HepG2 (cell line): ENCODE measurements around the gene THSD4. TPM values are rescaled to one million over a fixed set of nuclear protein-coding genes. Genes with fewer than 3 reads are reported as not detected.

ENCODE experiments used
- ATAC-seq: fragments of 200-7000 bp; cut with Tn5 transposase; 3 replicates; pipeline ENCODE4 v1.9.1; 2020; ENCODE audit warnings: mild to moderate bottlenecking, moderate library complexity
- BruUV-seq: library from RNA; stranded (reverse); fragments of 400-500 nt; replicated peaks from 2 replicates; lab custom pipeline; 2021; lab: Mats Ljungman, UMichigan
- CTCF ChIA-PET: fragments of 300-600 bp; formaldehyde crosslinking; extraction: SDS; loops from one replicate; lab custom pipeline; 2021; ENCODE audit warnings: low total read pairs, inconsistent platforms, low intra/inter-chr PET ratio; lab: Yijun Ruan, JAX
- POLR2A ChIA-PET: fragments of 350-600 bp; sonication (Branson Sonifier 250); formaldehyde crosslinking; loops from one replicate; lab custom pipeline; 2020; ENCODE audit warnings: antibody characterized with exemption, inconsistent platforms; lab: Yijun Ruan, JAX
- DNase-seq: peaks from one replicate; pipeline ENCODE4 v3.0.0-alpha.2; 2015; ENCODE audit warnings: low spot score
- FAIRE-seq: peaks from 3 replicates; lab custom pipeline; 2011; peaks lifted over from hg19 to GRCh38; lab: Jason Lieb, UNC
- H2AFZ ChIP-seq: one replicate; pipeline ENCODE4 v1.6.1; 2011; ENCODE audit warnings: low read length, inconsistent platforms
- H3K27ac ChIP-seq: fragments of 300-600 bp; 3 replicates; pipeline ENCODE4 v1.8.0; 2011; ENCODE audit warnings: mixed run types, mild to moderate bottlenecking, mixed read lengths, low read length, inconsistent platforms; ENCODE audit not compliant: insufficient read depth; ENCODE audit errors: extremely low read length
- H3K27me3 ChIP-seq, 2 experiments: fragments of 200-600 bp in 1 of 2; 2 replicates in 1 of 2; 3 replicates in 1 of 2; pipeline versions ENCODE4 v1.6.0 to v1.8.0; 2011; ENCODE audit warnings: low read length in 2 of 2, mild to moderate bottlenecking in 2 of 2, moderate library complexity in 2 of 2, inconsistent platforms in 1 of 2; ENCODE audit not compliant: insufficient read depth in 2 of 2, control insufficient read depth in 1 of 2
- H3K36me3 ChIP-seq, 2 experiments: fragments of 200-600 bp in 1 of 2; replicated peaks in 1 of 2; 2 replicates in 1 of 2; 3 replicates in 1 of 2; pipeline versions ENCODE4 v1.5.1 to v1.8.0; 2011; ENCODE audit warnings: low read length in 2 of 2, inconsistent platforms in 1 of 2; ENCODE audit not compliant: insufficient read depth in 2 of 2, control insufficient read depth in 1 of 2
- H3K4me1 ChIP-seq: 2 replicates; pipeline ENCODE4 v1.5.1; 2012; ENCODE audit warnings: low read length, inconsistent platforms; ENCODE audit not compliant: insufficient read depth
- H3K4me2 ChIP-seq: 2 replicates; pipeline ENCODE4 v1.6.0; 2011; ENCODE audit warnings: low read depth, low read length, inconsistent platforms
- H3K4me3 ChIP-seq, 3 experiments: fragments of 200-600 bp in 1 of 3; sonication (generic), shearing (Covaris generic) in 1 of 3; replicated peaks in 1 of 3; 2 replicates each; pipeline ENCODE4 v1.5.1; 2011 to 2016; ENCODE audit warnings: low read length in 3 of 3, inconsistent platforms in 2 of 3, low read depth in 2 of 3, mild to moderate bottlenecking in 2 of 3, control low read depth in 1 of 3, mixed read lengths in 1 of 3; ENCODE audit not compliant: insufficient read depth in 1 of 3
- H3K79me2 ChIP-seq: one replicate; pipeline ENCODE4 v1.6.1; 2011; ENCODE audit warnings: low read length, inconsistent platforms; ENCODE audit not compliant: insufficient read depth
- H3K9ac ChIP-seq: 2 replicates; pipeline ENCODE4 v1.6.0; 2011; ENCODE audit warnings: mild to moderate bottlenecking, low read depth, low read length, inconsistent platforms; ENCODE audit not compliant: insufficient read depth
- H3K9me3 ChIP-seq: 2 replicates; pipeline ENCODE4 v1.5.1; 2012; ENCODE audit warnings: mild to moderate bottlenecking, low read length
- H4K20me1 ChIP-seq: 2 replicates; pipeline ENCODE4 v1.6.0; 2011; ENCODE audit warnings: inconsistent platforms, mild to moderate bottlenecking, low read length, moderate library complexity; ENCODE audit not compliant: insufficient read depth
- AHR ChIP-seq: IDR thresholded peaks from 2 replicates; pipeline ENCODE4 v1.6.1; 2018; ENCODE audit warnings: missing genetic modification reagents, missing compliant biosample characterization
- ATRX ChIP-seq: sonication (generic); formaldehyde crosslinking; IDR thresholded peaks from 2 replicates; pipeline ENCODE4 v1.4.0; 2020; ENCODE audit warnings: missing genetic modification reagents, borderline replicate concordance
- EED ChIP-seq: sonication (generic); formaldehyde crosslinking; IDR thresholded peaks from 2 replicates; pipeline ENCODE4 v1.5.0; 2020; ENCODE audit warnings: mild to moderate bottlenecking, missing genetic modification reagents
- EZH2 ChIP-seq: conservative IDR thresholded peaks from 2 replicates; pipeline ENCODE4 v1.6.1; 2012; ENCODE audit warnings: mild to moderate bottlenecking, low read depth, low read length, moderate library complexity
- FOXP1 ChIP-seq, 2 experiments: fragments of 450-650 bp in 1 of 2; IDR thresholded peaks; 2 replicates each; pipeline ENCODE4 v1.6.1; 2017 to 2018; ENCODE audit warnings: antibody characterized with exemption in 1 of 2
- GLMP ChIP-seq: sonication (generic); formaldehyde crosslinking; IDR thresholded peaks from 2 replicates; pipeline ENCODE4 v1.9.0; 2021; ENCODE audit warnings: missing genetic modification reagents, mild to moderate bottlenecking, borderline replicate concordance
- MYC ChIP-seq: sonication (generic); formaldehyde crosslinking; IDR thresholded peaks from 2 replicates; pipeline ENCODE4 v1.9.0; 2021; ENCODE audit warnings: missing genetic modification reagents, borderline replicate concordance
- PCBP2 ChIP-seq: fragments of 200-400 bp; formaldehyde crosslinking; optimal IDR thresholded peaks from 2 replicates; pipeline ENCODE3; 2018; ENCODE audit warnings: low read length, low read depth; ENCODE audit not compliant: poor library complexity, severe bottlenecking
- PHB2 ChIP-seq: fragments of 450-650 bp; IDR thresholded peaks from 2 replicates; pipeline ENCODE4 v1.6.1; 2018; ENCODE audit not compliant: partially characterized antibody
- SMYD3 ChIP-seq: sonication (generic); formaldehyde crosslinking; IDR thresholded peaks from 2 replicates; pipeline ENCODE4 v1.8.1; 2023; ENCODE audit warnings: mild to moderate bottlenecking, missing genetic modification reagents
- SRSF1 ChIP-seq: fragments of 200-400 bp; formaldehyde crosslinking; optimal IDR thresholded peaks from 2 replicates; pipeline ENCODE3; 2017; ENCODE audit warnings: mild to moderate bottlenecking, low read depth, low read length, moderate library complexity
- SRSF4 ChIP-seq: fragments of 200-400 bp; formaldehyde crosslinking; IDR thresholded peaks from one replicate; pipeline ENCODE4 v1.6.1; 2018; ENCODE audit warnings: mild to moderate bottlenecking, low read depth, low read length, moderate library complexity; ENCODE audit not compliant: poor library complexity, severe bottlenecking
- TCF7 ChIP-seq: sonication (generic); IDR thresholded peaks from 2 replicates; pipeline ENCODE4 v1.6.1; 2016; ENCODE audit warnings: antibody characterized with exemption, low read depth
- TEAD3 ChIP-seq: optimal IDR thresholded peaks from 2 replicates; pipeline ENCODE3; 2016; ENCODE audit warnings: borderline replicate concordance
- ZFP36 ChIP-seq: fragments of 150-350 bp; IDR thresholded peaks from 2 replicates; pipeline ENCODE4 v1.6.1; 2018; ENCODE audit warnings: borderline replicate concordance, low read length, low read depth; ENCODE audit not compliant: partially characterized antibody
- ZNF124 ChIP-seq: sonication (generic); formaldehyde crosslinking; IDR thresholded peaks from 2 replicates; pipeline ENCODE4 v1.4.0; 2020; ENCODE audit warnings: missing genetic modification reagents
- ZNF18 ChIP-seq: sonication (generic); formaldehyde crosslinking; IDR thresholded peaks from 2 replicates; pipeline ENCODE4 v1.8.0; 2022; ENCODE audit warnings: mild to moderate bottlenecking, missing genetic modification reagents; ENCODE audit not compliant: insufficient replicate concordance
- ZNF180 ChIP-seq: sonication (generic); formaldehyde crosslinking; IDR thresholded peaks from 2 replicates; pipeline ENCODE4 v1.4.0; 2020; ENCODE audit warnings: low read depth, missing genetic modification reagents, borderline replicate concordance
- ZNF292 ChIP-seq: sonication (generic); formaldehyde crosslinking; IDR thresholded peaks from 2 replicates; pipeline ENCODE4 v1.8.1; 2022; ENCODE audit warnings: mild to moderate bottlenecking, low read depth, missing genetic modification reagents, borderline replicate concordance
- WGBS: methylation state at CpG from one replicate; pipeline ENCODE4 v1.1.6; 2017; ENCODE audit warnings: low lambda C conversion rate; 5-methylcytosine and 5-hydroxymethylcytosine counted together
- in situ Hi-C: cut with HindIII; loops from 2 replicates; pipeline ENCODE4 v1.10.0; 2017; ENCODE audit warnings: low pct_unique_long_range_greater_than_20kb; ENCODE audit not compliant: extremely low pct_ligation_motif_present
- intact Hi-C: fragments of 100-400 bp; cut with micrococcal nuclease; formaldehyde crosslinking; loops from one replicate; pipeline ENCODE4 v1.10.0; 2022; ENCODE audit not compliant: unreplicated experiment
- polyA plus RNA-seq, 8 experiments: library from polyadenylated mRNA; depleted of rRNA in 3 of 8; stranded (reverse) in 7 of 8; unstranded in 1 of 8; fragments of >200 nt; fragmentation: Illumina TruSeq in 4 of 8; extraction: Trizol in 4 of 8; gene quantifications; 2 replicates each; pipeline versions ENCODE4 v1.2.1 to v1.2.3, GENCODE V29; 2011 to 2016; ENCODE audit warnings: low read depth in 4 of 8, missing spikeins in 1 of 8, mixed read lengths in 1 of 8; ENCODE audit not compliant: insufficient read depth in 1 of 8
- total RNA-seq, 5 experiments: library from RNA; depleted of rRNA; stranded (reverse); fragments of >200 nt; fragmentation: Illumina TruSeq; extraction: Trizol; gene quantifications; 2 replicates each; pipeline ENCODE4 v1.2.3, GENCODE V29; 2016; ENCODE audit warnings: low read depth in 1 of 5

THSD4 gene
- total and polyA plus RNA-seq, 2 of the 13 experiments (the other 11 are each of a cell fraction or from before 2014, with no cell fraction given): 0.07 to 0.21 TPM

GRCh38 chr15:71323584-71323983 lies 208.3 kb downstream of the THSD4 start (continued):
- TF ChIP-seq PHB2: no peak
- TF ChIP-seq FOXP1 (IDR thresholded peaks at IDR 0.05): no peak
- TF ChIP-seq FOXP1 (CRISPR knock-in tag; IDR thresholded peaks at IDR 0.05): no peak
- TF ChIP-seq EZH2: no peak
- TF ChIP-seq GLMP: no peak
- TF ChIP-seq SRSF1: no peak
- TF ChIP-seq, all 625 proteins: peak for 0

GRCh38 chr15:71325481-71325880 lies 210.2 kb downstream of the THSD4 start:
- Histone ChIP-seq H3K4me2 (no peak overlapping the region), H3K27ac (no peak overlapping the region), H3K27me3 (no peaks in the 10 kb centered on the region), H3K9me3 (no peaks in the 10 kb centered on the region), H3K9ac (no peak overlapping the region), H4K20me1 (no peaks in the 10 kb centered on the region), H3K79me2 (no peaks in the 10 kb centered on the region), H3K4me1 (peaks cover 10% of the 10 kb centered on the region), H2AFZ (no peak overlapping the region), H3K36me3 (no peaks in the 10 kb centered on the region), H3K4me3 (no peak overlapping the region)
- DNase-seq (no peak), ATAC-seq (no peak), FAIRE-seq (no peak)
- WGBS: 0% methylated on average over 1 of the region's 1 CpG
- in situ Hi-C loops (no loop called here), intact Hi-C loops (no loop called here)
- CTCF ChIA-PET: no interaction called here
- POLR2A ChIA-PET: no interaction called here
- no TSS peak for BruUV-seq
- no peak for TF ChIP-seq ZNF292 (CRISPR knock-in tag)
- TF ChIP-seq ZNF18: no peak
- no peak for TF ChIP-seq TCF7
- TF ChIP-seq ZNF180: no peak
- TF ChIP-seq MYC (CRISPR knock-in tag): no peak
- no peak for TF ChIP-seq TEAD3 (CRISPR knock-in tag)
- no peak for TF ChIP-seq PCBP2
- TF ChIP-seq ZNF124 (CRISPR knock-in tag): no peak
- no peak for TF ChIP-seq EED (CRISPR knock-in tag)
- TF ChIP-seq SRSF4: no peak
- TF ChIP-seq ATRX (CRISPR knock-in tag): no peak
- TF ChIP-seq SMYD3 (CRISPR knock-in tag): no peak
- TF ChIP-seq ZFP36: no peak
- no peak for TF ChIP-seq AHR (CRISPR knock-in tag)
